Parathyroid adenoma (tissue), 2 donors: ENCODE measurements around the gene FKBP2.

Experiments used
- H2AFZ ChIP-seq: fragments of 300-600 bp; sonication (generic); one replicate; pipeline ENCODE4 v1.7.0; 2017; ENCODE audit warnings: antibody characterized with exemption, mild to moderate bottlenecking
- H3K27ac ChIP-seq: fragments of 300-600 bp; sonication (generic); one replicate; pipeline ENCODE4 v1.7.0; 2017
- H3K27me3 ChIP-seq: fragments of 300-600 bp; sonication (generic); one replicate; pipeline ENCODE4 v1.7.0; 2017; ENCODE audit warnings: low read length; ENCODE audit not compliant: control insufficient read depth, insufficient read depth
- H3K36me3 ChIP-seq: fragments of 300-600 bp; sonication (generic); one replicate; pipeline ENCODE4 v1.7.0; 2017; ENCODE audit warnings: low read length; ENCODE audit not compliant: control insufficient read depth, insufficient read depth
- H3K4me1 ChIP-seq: fragments of 300-600 bp; sonication (generic); one replicate; pipeline ENCODE4 v1.7.0; 2017; ENCODE audit warnings: control low read depth
- H3K4me2 ChIP-seq: fragments of 300-600 bp; sonication (generic); one replicate; pipeline ENCODE4 v1.7.0; 2017; ENCODE audit warnings: low read length
- H3K4me3 ChIP-seq: fragments of 300-600 bp; sonication (generic); one replicate; pipeline ENCODE4 v1.7.0; 2017; ENCODE audit warnings: low read depth, low read length
- H3K79me2 ChIP-seq: fragments of 300-600 bp; sonication (generic); one replicate; pipeline ENCODE4 v1.7.0; 2017; ENCODE audit warnings: control low read depth
- H3K9ac ChIP-seq: fragments of 300-600 bp; sonication (generic); one replicate; pipeline ENCODE4 v1.7.0; 2017; ENCODE audit warnings: mild to moderate bottlenecking
- H3K9me3 ChIP-seq: fragments of 300-600 bp; sonication (generic); one replicate; pipeline ENCODE4 v1.7.0; 2017; ENCODE audit warnings: low read length; ENCODE audit not compliant: control insufficient read depth
- CTCF ChIP-seq: fragments of 300-600 bp; sonication (generic); IDR thresholded peaks from one replicate; pipeline ENCODE4 v1.7.0; 2017; ENCODE audit warnings: antibody characterized with exemption, mild to moderate bottlenecking
- donor health status: primary hyperparathyroidism.

FKBP2 gene

GRCh38 chr11:64239662-64240434, 1.0 kb upstream of the FKBP2 start:
- TF ChIP-seq CTCF, result no peak
- Histone ChIP-seq H2AFZ (peak overlapping the region; percentile 78), H3K9ac (no peak overlapping the region), H3K27ac (peak overlapping the region; percentile 99), H3K27me3 (no peaks in the 10 kb centered on the region), H3K79me2 (no peaks in the 10 kb centered on the region), H3K36me3 (no peaks in the 10 kb centered on the region), H3K9me3 (no peaks in the 10 kb centered on the region), H3K4me1 (peaks cover 12% of the 10 kb centered on the region), H3K4me3 (peak overlapping the region; percentile 79), H3K4me2 (peak overlapping the region; percentile 97)

GRCh38 chr11:64241241-64241490, 271 bp downstream of the FKBP2 start:
- Histone ChIP-seq H3K4me1 (peaks cover 12% of the 10 kb centered on the region), H3K27me3 (no peaks in the 10 kb centered on the region), H3K4me2 (peak overlapping the region; percentile 97), H3K27ac (peak overlapping the region; percentile 99), H3K36me3 (no peaks in the 10 kb centered on the region), H3K79me2 (no peaks in the 10 kb centered on the region), H3K4me3 (peak overlapping the region; percentile 79), H2AFZ (peak overlapping the region; percentile 78), H3K9me3 (no peaks in the 10 kb centered on the region), H3K9ac (no peak overlapping the region)
- TF ChIP-seq CTCF, result no peak

GRCh38 chr11:64241491-64242374, 838 bp downstream of the FKBP2 start:
- Histone ChIP-seq H3K9me3 (no peaks in the 10 kb centered on the region), H3K36me3 (no peaks in the 10 kb centered on the region), H3K27ac (peak overlapping the region; percentile 99), H3K27me3 (no peaks in the 10 kb centered on the region), H3K9ac (peak overlapping the region; percentile 53), H3K4me1 (peaks cover 12% of the 10 kb centered on the region), H3K4me3 (peak overlapping the region; percentile 79), H3K79me2 (no peaks in the 10 kb centered on the region), H3K4me2 (peak overlapping the region; percentile 81), H2AFZ (peak overlapping the region; percentile 78)
- no peak for TF ChIP-seq CTCF

DNA sequence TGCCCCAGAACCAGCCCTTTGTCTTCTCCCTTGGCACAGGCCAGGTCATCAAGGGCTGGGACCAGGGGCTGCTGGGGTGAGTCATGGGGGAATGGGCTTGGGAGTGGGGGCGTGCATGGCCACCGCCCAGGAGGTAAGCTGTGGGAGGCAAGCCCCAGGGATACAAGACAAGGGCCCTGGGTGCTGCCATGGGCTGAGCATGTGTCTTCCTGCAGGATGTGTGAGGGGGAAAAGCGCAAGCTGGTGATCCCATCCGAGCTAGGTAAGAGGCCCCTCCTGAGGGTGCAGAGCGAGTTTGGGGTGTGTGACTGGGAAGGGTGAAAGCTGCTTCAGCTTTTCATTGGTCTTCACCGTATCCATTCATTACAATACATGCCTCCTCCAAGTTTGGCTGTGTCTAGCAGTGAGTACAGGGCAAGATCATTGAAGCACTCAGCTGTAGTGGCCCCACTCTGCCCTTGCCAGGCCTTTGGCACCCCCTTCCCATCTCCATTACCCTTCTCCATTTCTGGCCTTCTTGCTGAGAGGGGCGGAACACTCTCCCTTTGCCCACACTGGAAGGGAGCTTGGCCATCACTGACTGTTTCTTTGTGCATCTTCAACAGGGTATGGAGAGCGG, 2.5 kb downstream of the FKBP2 start:
- Histone ChIP-seq H3K9me3 (no peaks in the 10 kb centered on the region), H3K4me3 (no peak overlapping the region), H3K4me1 (peaks cover 12% of the 10 kb centered on the region), H3K36me3 (no peaks in the 10 kb centered on the region), H3K27ac (no peak overlapping the region), H3K27me3 (no peaks in the 10 kb centered on the region), H3K79me2 (no peaks in the 10 kb centered on the region), H3K9ac (no peak overlapping the region), H3K4me2 (no peak overlapping the region), H2AFZ (no peak overlapping the region)
- no peak for TF ChIP-seq CTCF
